NCI-H510A (cell line): Measurements from ENCODE around the gene TMEM125.

Experiments used
- DNase-seq: peaks from one replicate; lab custom pipeline; 2025; lab: John Stamatoyannopoulos, UW

TMEM125 gene

GRCh38 chr1:43293896-43294760 lies 24.3 kb downstream of the TMEM125 start:
- no peak for DNase-seq

- no peak for DNase-seq
Measured at GRCh38 chr1:43294761-43295160, 25.0 kb downstream of the TMEM125 start.

GRCh38 chr1:43296207-43296606 lies 26.4 kb downstream of the TMEM125 start:
- no peak for DNase-seq

- DNase-seq, result no peak
Measured at GRCh38 chr1:43298055-43298454, 28.3 kb downstream of the TMEM125 start.

GRCh38 chr1:43299101-43299500 lies 29.3 kb downstream of the TMEM125 start:
- DNase-seq, result no peak

GRCh38 chr1:43300378-43301094 lies 30.8 kb downstream of the TMEM125 start, which contains the start of gene TIE1:
Gene TIE1, plus strand, starts transcription at chr1:43300982. Its CDS starts 90 bp downstream, at chr1:43301072.
- no peak for DNase-seq

GRCh38 chr1:43302201-43302600 lies 32.4 kb downstream of the TMEM125 start:
- no peak for DNase-seq

GRCh38 chr1:43302721-43303470 lies 33.1 kb downstream of the TMEM125 start:
- no peak for DNase-seq

GRCh38 chr1:43303471-43304313 lies 33.9 kb downstream of the TMEM125 start:
- DNase-seq, result no peak

GRCh38 chr1:43304314-43304681 lies 34.5 kb downstream of the TMEM125 start:
- no peak for DNase-seq

- DNase-seq, result no peak
Measured at GRCh38 chr1:43304771-43305300, 35.1 kb downstream of the TMEM125 start.

- no peak for DNase-seq
Measured at GRCh38 chr1:43305461-43305860, 35.7 kb downstream of the TMEM125 start.

GRCh38 chr1:43305926-43306687 lies 36.3 kb downstream of the TMEM125 start:
- no peak for DNase-seq

- DNase-seq, result no peak
Measured at GRCh38 chr1:43306688-43307457, 37.1 kb downstream of the TMEM125 start.

- no peak for DNase-seq
Measured at GRCh38 chr1:43307458-43308158, 37.8 kb downstream of the TMEM125 start.

- DNase-seq, result no peak
Measured at GRCh38 chr1:43308635-43309404, 39.0 kb downstream of the TMEM125 start.

GRCh38 chr1:43309405-43310025 lies 39.7 kb downstream of the TMEM125 start:
- DNase-seq, result no peak

- DNase-seq, result no peak
Measured at GRCh38 chr1:43311521-43311920, 41.7 kb downstream of the TMEM125 start.
